GM12873 (cell line): ENCODE measurements around the gene LEO1.

Source experiments
- CTCF ChIP-seq: IDR thresholded peaks from 2 replicates; pipeline ENCODE4 v1.5.1; 2012; ENCODE audit warnings: low read depth, mild to moderate bottlenecking, moderate library complexity, low read length, control low read depth; ENCODE audit not compliant: insufficient read depth; ENCODE audit errors: missing control alignments

Gene LEO1

GRCh38 chr15:52016316-52016715 lies 44.7 kb upstream of the LEO1 start:
- TF ChIP-seq CTCF = no peak

- no peak for TF ChIP-seq CTCF
Measured at GRCh38 chr15:52014616-52015015, 43.0 kb upstream of the LEO1 start.

- TF ChIP-seq CTCF = no peak
Measured at GRCh38 chr15:52013151-52013791, 41.7 kb upstream of the LEO1 start.

- TF ChIP-seq CTCF = no peak
Measured at GRCh38 chr15:52012210-52012609, 40.6 kb upstream of the LEO1 start.

- no peak for TF ChIP-seq CTCF
Measured at GRCh38 chr15:52011711-52012144, 40.1 kb upstream of the LEO1 start.

- TF ChIP-seq CTCF = no peak
Measured at GRCh38 chr15:52010633-52011595, 39.3 kb upstream of the LEO1 start.

- TF ChIP-seq CTCF = no peak
Measured at GRCh38 chr15:52008698-52009434, 37.3 kb upstream of the LEO1 start.
